Urinary bladder (tissue), 4 donors: ENCODE measurements around the gene HDAC1. TPM values are rescaled to one million over a fixed set of nuclear protein-coding genes. Genes with fewer than 3 reads are reported as not detected.

Experiments
- DNase-seq: peaks from one replicate; pipeline ENCODE4 v3.0.0-alpha.2; 2015; ENCODE audit errors: extremely low spot score
- H3K27ac ChIP-seq: one replicate; pipeline ENCODE4 v1.5.1; 2013; ENCODE audit warnings: low read depth, mild to moderate bottlenecking, moderate library complexity
- H3K36me3 ChIP-seq: one replicate; pipeline ENCODE4 v1.6.1; 2013; ENCODE audit warnings: mild to moderate bottlenecking, moderate library complexity; ENCODE audit not compliant: insufficient read depth
- H3K4me1 ChIP-seq: one replicate; pipeline ENCODE4 v1.6.1; 2013; ENCODE audit warnings: mild to moderate bottlenecking, moderate library complexity; ENCODE audit not compliant: insufficient read depth
- H3K4me3 ChIP-seq: one replicate; pipeline ENCODE4 v1.5.1; 2013; ENCODE audit warnings: low read depth, low read length
- WGBS: extraction: QIAGEN DNeasy Blood & Tissue Kit; methylation state at CpG from one replicate; pipeline ENCODE4 v1.1.7; 2013; 5-methylcytosine and 5-hydroxymethylcytosine counted together
- polyA plus RNA-seq: library from polyadenylated mRNA; stranded (reverse); fragments of 200-250 nt; gene quantifications from one replicate; pipeline ENCODE4 v1.2.3, GENCODE V29; 2013
- small RNA-seq: library from RNA; depleted of rRNA; stranded (forward); fragments of <200 nt; gene quantifications from one replicate; pipeline ENCODE3, GENCODE V24; 2014
- total RNA-seq: library from RNA; depleted of rRNA; stranded (reverse); fragments of >200 nt; gene quantifications from one replicate; pipeline ENCODE4 v1.2.3, GENCODE V29; 2014
- donor health status: healthy with polysubstance abuse.
- donor health status: healthy.

Gene HDAC1
- total and polyA plus RNA-seq, 2 donors, result 59.7 to 73.6 TPM

DNA sequence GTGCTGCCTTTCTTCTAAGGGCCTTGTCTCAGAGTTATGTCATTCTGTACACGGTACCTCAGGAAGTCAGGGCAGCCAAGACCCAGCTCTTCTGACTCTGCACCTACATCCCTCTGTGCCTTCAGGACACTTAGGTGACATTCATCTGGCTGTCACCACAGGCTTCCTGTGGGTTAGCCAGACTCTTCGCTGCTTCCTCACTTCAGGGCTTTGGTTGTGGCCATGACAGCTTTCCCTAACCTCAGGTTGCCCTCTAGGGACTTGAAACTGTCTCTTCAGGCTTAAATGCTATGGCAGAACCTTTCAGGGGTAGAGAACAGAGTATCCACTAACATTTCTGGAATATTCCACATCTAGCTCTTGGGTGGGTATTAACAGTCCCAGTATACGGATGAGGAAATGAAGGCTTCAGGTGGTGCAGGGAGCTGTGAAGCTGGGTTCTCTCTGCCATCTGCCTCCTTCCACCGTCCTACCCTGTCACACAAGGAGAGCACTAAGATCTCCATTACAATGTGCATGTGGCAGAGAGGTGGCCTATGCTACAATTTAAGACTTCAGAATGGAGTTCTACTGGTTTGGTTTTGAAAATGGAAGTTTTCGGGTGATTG lies 80.4 kb downstream of the HDAC1 start:
- no peak for DNase-seq
- Histone ChIP-seq H3K27ac (no peak overlapping the region), H3K4me3 (no peak overlapping the region), H3K4me1 (no peaks in the 10 kb centered on the region), H3K36me3 (peaks cover 15% of the 10 kb centered on the region)
- WGBS, result 90% methylated on average over 5 of the region's 5 CpGs

DNA sequence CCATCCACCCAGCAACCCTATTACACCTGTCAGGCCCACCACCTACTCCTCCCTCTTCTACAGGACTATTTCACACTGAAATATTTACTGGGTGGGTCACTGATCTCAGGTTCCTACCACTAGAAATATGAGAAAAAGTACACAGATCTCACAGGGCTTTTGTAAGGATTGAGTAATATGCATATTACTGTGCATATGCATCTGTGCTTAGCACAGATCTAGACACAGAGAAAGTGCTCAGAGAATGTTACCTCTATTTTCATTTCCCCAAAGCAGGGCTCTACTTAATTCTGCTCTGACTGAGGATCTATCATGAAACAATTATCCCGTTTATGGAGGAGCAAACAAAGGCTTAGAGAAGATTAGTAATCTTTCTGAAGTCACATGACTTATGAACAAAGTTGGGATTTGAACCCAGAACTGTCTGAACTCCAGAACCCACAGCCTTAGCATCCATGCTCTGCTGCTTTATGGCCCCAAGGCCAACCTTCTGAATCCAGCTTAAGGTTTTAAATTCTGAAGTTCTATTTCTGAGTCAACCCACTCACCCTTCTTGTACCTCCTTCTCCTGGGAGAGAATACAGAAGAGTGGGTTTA lies 82.2 kb downstream of the HDAC1 start:
- no peak overlapping the region for H3K27ac ChIP-seq
- no peak for DNase-seq
- WGBS, result 46% methylated on average over 1 of the region's 1 CpG
- H3K4me3 ChIP-seq, result no peak overlapping the region
- H3K36me3 ChIP-seq, result peaks cover 12% of the 10 kb centered on the region
- H3K4me1 ChIP-seq, result no peaks in the 10 kb centered on the region

DNA sequence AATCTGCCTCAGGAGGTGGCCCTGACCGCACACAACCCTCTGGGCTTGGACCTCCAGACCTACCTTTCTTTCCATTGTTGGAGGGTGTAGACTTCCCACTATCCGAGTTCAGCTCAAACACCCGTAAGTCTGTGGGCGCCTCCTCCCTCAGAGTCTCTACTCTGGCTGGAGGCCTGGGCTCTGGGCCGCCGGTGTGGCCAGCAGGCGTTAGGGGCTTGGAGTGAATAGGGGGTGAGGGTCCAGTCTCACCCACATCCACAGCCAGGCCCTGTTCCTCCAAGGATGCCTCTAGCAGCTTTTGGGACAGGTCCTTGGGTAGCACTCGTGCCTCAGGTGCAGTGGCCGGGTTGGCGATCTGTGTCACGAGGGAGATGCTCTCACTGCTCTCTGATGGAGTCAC lies 84.3 kb downstream of the HDAC1 start:
- peaks cover 8% of the 10 kb centered on the region for H3K36me3 ChIP-seq
- no peaks in the 10 kb centered on the region for H3K4me1 ChIP-seq
- 92% methylated on average over 11 of the region's 11 CpGs for WGBS
- no peak for DNase-seq
- no peak overlapping the region for H3K4me3 ChIP-seq
- no peak overlapping the region for H3K27ac ChIP-seq

DNA sequence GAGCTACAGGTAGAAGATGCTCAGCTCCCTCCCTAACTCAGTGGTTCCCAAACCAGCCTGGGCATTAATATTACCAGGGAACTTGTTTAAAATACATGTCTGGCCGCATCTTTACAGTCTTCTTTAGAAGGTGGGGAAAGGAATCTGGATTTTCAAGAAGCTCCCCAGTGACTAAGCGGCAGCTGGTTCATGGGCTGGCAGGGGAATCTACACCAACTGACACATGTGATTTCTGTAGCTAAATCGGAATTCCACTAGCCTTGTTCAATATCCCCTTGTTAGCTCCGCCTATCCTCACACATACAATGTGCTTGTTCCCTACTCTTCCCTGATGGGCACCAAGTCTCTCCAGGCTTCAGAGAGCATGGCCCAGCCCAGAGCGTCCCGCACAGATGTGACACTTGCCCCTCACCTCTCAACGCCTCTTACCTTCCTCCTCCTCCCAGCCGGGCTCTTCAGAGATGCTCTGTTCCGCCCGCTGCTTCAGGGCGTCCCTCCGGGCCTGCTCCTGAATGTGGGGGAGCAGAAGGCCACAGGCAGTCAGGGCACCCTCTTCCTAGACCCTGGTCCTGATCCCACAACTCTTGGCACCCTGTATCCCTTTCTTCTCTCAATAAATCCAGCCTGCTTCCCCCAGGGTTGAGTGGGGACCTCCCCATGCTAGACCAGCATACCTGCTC lies 85.8 kb downstream of the HDAC1 start:
- DNase-seq, result no peak
- Histone ChIP-seq H3K4me1 (no peaks in the 10 kb centered on the region), H3K4me3 (no peak overlapping the region), H3K27ac (no peak overlapping the region), H3K36me3 (peaks cover 9% of the 10 kb centered on the region)
- 91% methylated on average over 12 of the region's 12 CpGs for WGBS

DNA sequence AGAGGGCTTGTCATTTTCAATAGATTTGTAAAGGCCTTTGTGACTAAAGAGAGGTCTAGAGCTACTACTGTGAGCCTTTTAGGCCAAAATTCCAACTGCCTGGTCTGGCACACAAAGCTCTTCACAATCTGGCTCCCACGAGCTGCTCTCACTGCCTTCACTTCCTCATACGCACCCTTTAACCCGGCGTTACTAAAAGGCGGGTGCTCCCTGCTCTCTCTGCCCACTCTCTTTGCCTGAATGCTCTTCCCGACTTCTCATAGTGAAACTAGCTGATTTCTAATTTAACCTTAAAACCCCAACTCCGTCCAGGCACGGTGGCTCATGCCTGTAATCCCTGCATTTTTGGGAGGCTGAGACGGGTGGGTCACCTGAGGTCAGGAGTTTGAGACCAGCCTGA lies 88.2 kb downstream of the HDAC1 start:
- 89% methylated on average over 9 of the region's 9 CpGs for WGBS
- peaks cover 10% of the 10 kb centered on the region for H3K36me3 ChIP-seq
- H3K4me1 ChIP-seq, result no peaks in the 10 kb centered on the region
- no peak overlapping the region for H3K4me3 ChIP-seq
- DNase-seq, result no peak
- H3K27ac ChIP-seq, result no peak overlapping the region

Small RNAs within 50 kb of the gene (small RNA-seq; reads per million reads assigned to genes)
- gene RF00017, result not detected
- gene RF00019, result not detected

Other genes with a start within 250 kb of the HDAC1 start
- 4.2 TPM for gene TMEM39B, start 219.1 kb upstream of the HDAC1 start, total RNA-seq
- 16.0 TPM for gene TMEM39B, start 219.1 kb upstream of the HDAC1 start, polyA plus RNA-seq
- 27.8 TPM for gene KPNA6, start 184.0 kb upstream of the HDAC1 start, total RNA-seq
- 17.1 TPM for gene KPNA6, start 184.0 kb upstream of the HDAC1 start, polyA plus RNA-seq
- 42.8 TPM for gene TXLNA, start 112.4 kb upstream of the HDAC1 start, total RNA-seq
- gene TXLNA, start 112.4 kb upstream of the HDAC1 start, polyA plus RNA-seq, result 33.0 TPM
- gene CCDC28B, start 91.5 kb upstream of the HDAC1 start, total RNA-seq, result 17.3 TPM
- 16.4 TPM for gene CCDC28B, start 91.5 kb upstream of the HDAC1 start, polyA plus RNA-seq
- gene IQCC, start 86.4 kb upstream of the HDAC1 start, total RNA-seq, result 3.2 TPM
- gene IQCC, start 86.4 kb upstream of the HDAC1 start, polyA plus RNA-seq, result 1.8 TPM
- not detected for gene DCDC2B, start 83.0 kb upstream of the HDAC1 start, total RNA-seq
- gene DCDC2B, start 83.0 kb upstream of the HDAC1 start, polyA plus RNA-seq, result not detected
- gene TMEM234, start 69.7 kb upstream of the HDAC1 start, total RNA-seq, result 16.1 TPM
- gene TMEM234, start 69.7 kb upstream of the HDAC1 start, polyA plus RNA-seq, result 12.5 TPM
- gene EIF3I, start 69.7 kb upstream of the HDAC1 start, total RNA-seq, result 102 TPM
- gene EIF3I, start 69.7 kb upstream of the HDAC1 start, polyA plus RNA-seq, result 177 TPM
- 2.5 TPM for gene FAM167B, start 44.9 kb upstream of the HDAC1 start, total RNA-seq
- gene FAM167B, start 44.9 kb upstream of the HDAC1 start, polyA plus RNA-seq, result 8.2 TPM
- gene LCK, start 40.8 kb upstream of the HDAC1 start, total RNA-seq, result 0.90 TPM
- gene LCK, start 40.8 kb upstream of the HDAC1 start, polyA plus RNA-seq, result 2.1 TPM
- 27.9 TPM for gene MARCKSL1, start 44.1 kb downstream of the HDAC1 start, total RNA-seq
- 28.5 TPM for gene MARCKSL1, start 44.1 kb downstream of the HDAC1 start, polyA plus RNA-seq
- gene FAM229A, start 70.4 kb downstream of the HDAC1 start, total RNA-seq, result 3.2 TPM
- 7.3 TPM for gene FAM229A, start 70.4 kb downstream of the HDAC1 start, polyA plus RNA-seq
- 0.79 TPM for gene TSSK3, start 70.5 kb downstream of the HDAC1 start, total RNA-seq
- gene TSSK3, start 70.5 kb downstream of the HDAC1 start, polyA plus RNA-seq, result 0.73 TPM
- gene BSDC1, start 102.4 kb downstream of the HDAC1 start, total RNA-seq, result 53.3 TPM
- 50.4 TPM for gene BSDC1, start 102.4 kb downstream of the HDAC1 start, polyA plus RNA-seq
- gene ZBTB8B, start 173.0 kb downstream of the HDAC1 start, total RNA-seq, result 0.79 TPM
- 0.04 TPM for gene ZBTB8B, start 173.0 kb downstream of the HDAC1 start, polyA plus RNA-seq
- 30.1 TPM for gene ZBTB8A, start 247.3 kb downstream of the HDAC1 start, total RNA-seq
- gene ZBTB8A, start 247.3 kb downstream of the HDAC1 start, polyA plus RNA-seq, result 7.4 TPM